Peyer's patch (tissue), 4 donors: ENCODE results near the gene BMS1.

Source experiments
- POLR2A ChIP-seq, 2 donors: fragments of 450-650 bp; IDR thresholded peaks; one replicate each; pipeline ENCODE4 v1.5.1; 2017; ENCODE audit warnings: antibody characterized with exemption in 2 of 2, mild to moderate bottlenecking in 2 of 2, moderate library complexity in 2 of 2
- TF ChIP-seq, protein P1 (sequence below), 6 experiments: fragments of 450-650 bp in 4 of 6; fragments of 200-600 bp in 2 of 6; sonication (generic) in 1 of 6; IDR thresholded peaks; one replicate each; pipeline ENCODE4 v1.5.1; 2017 to 2019; ENCODE audit warnings: antibody characterized with exemption in 6 of 6, mild to moderate bottlenecking in 3 of 6, moderate library complexity in 1 of 6

DNA sequence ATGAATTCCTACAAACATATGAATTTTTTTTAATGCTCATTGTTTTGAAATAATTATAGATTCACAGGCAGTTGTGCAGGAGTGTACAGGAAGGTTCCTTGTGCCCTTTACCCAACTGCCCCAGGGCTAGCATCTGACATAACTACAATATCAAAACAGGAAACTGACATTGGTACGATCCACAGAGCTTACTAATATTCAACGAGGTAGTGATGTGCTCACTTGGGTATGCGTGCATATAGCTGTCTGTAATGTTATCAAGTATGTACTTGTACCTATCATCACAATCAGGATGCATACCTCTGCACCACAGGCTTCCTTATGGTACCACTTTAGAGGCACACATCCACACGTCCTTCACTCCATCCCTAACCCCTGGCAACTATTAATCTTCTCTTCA is 68.3 kb downstream of the BMS1 start:
- TF ChIP-seq POLR2A (IDR thresholded peaks at IDR 0.05): no peak
- TF ChIP-seq, protein P1, sequence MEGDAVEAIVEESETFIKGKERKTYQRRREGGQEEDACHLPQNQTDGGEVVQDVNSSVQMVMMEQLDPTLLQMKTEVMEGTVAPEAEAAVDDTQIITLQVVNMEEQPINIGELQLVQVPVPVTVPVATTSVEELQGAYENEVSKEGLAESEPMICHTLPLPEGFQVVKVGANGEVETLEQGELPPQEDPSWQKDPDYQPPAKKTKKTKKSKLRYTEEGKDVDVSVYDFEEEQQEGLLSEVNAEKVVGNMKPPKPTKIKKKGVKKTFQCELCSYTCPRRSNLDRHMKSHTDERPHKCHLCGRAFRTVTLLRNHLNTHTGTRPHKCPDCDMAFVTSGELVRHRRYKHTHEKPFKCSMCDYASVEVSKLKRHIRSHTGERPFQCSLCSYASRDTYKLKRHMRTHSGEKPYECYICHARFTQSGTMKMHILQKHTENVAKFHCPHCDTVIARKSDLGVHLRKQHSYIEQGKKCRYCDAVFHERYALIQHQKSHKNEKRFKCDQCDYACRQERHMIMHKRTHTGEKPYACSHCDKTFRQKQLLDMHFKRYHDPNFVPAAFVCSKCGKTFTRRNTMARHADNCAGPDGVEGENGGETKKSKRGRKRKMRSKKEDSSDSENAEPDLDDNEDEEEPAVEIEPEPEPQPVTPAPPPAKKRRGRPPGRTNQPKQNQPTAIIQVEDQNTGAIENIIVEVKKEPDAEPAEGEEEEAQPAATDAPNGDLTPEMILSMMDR (IDR thresholded peaks at IDR 0.05): no peak
